Duodenal mucosa (tissue), 2 donors: Measurements from ENCODE around the gene CYP2C9.

Source experiments
- H3K27ac ChIP-seq: one replicate; pipeline ENCODE4 v1.7.0; 2013; ENCODE audit warnings: low read depth, low read length
- H3K27me3 ChIP-seq, 2 donors: one replicate each; pipeline ENCODE4 v1.7.0; 2013; ENCODE audit warnings: low read length in 2 of 2, control low read depth in 1 of 2; ENCODE audit not compliant: insufficient read depth in 2 of 2, control insufficient read depth in 1 of 2
- H3K36me3 ChIP-seq, 2 donors: one replicate each; pipeline ENCODE4 v1.7.0; 2013; ENCODE audit warnings: low read length in 2 of 2, control low read depth in 1 of 2; ENCODE audit not compliant: insufficient read depth in 2 of 2, control insufficient read depth in 1 of 2
- H3K4me1 ChIP-seq, 2 donors: one replicate each; pipeline ENCODE4 v1.7.0; 2013; ENCODE audit warnings: low read length in 2 of 2, control low read depth in 1 of 2; ENCODE audit not compliant: insufficient read depth in 2 of 2, control insufficient read depth in 1 of 2
- H3K4me3 ChIP-seq, 2 donors: one replicate each; pipeline ENCODE4 v1.7.0; 2013; ENCODE audit warnings: low read length in 2 of 2, low read depth in 1 of 2
- H3K9ac ChIP-seq, 2 donors: one replicate each; pipeline ENCODE4 v1.7.0; 2013; ENCODE audit warnings: low read length in 2 of 2, low read depth in 1 of 2
- H3K9me3 ChIP-seq, 2 donors: one replicate each; pipeline ENCODE4 v1.7.0; 2013; ENCODE audit warnings: low read length in 2 of 2, control low read depth in 1 of 2; ENCODE audit not compliant: control insufficient read depth in 1 of 2

CYP2C9 gene

DNA sequence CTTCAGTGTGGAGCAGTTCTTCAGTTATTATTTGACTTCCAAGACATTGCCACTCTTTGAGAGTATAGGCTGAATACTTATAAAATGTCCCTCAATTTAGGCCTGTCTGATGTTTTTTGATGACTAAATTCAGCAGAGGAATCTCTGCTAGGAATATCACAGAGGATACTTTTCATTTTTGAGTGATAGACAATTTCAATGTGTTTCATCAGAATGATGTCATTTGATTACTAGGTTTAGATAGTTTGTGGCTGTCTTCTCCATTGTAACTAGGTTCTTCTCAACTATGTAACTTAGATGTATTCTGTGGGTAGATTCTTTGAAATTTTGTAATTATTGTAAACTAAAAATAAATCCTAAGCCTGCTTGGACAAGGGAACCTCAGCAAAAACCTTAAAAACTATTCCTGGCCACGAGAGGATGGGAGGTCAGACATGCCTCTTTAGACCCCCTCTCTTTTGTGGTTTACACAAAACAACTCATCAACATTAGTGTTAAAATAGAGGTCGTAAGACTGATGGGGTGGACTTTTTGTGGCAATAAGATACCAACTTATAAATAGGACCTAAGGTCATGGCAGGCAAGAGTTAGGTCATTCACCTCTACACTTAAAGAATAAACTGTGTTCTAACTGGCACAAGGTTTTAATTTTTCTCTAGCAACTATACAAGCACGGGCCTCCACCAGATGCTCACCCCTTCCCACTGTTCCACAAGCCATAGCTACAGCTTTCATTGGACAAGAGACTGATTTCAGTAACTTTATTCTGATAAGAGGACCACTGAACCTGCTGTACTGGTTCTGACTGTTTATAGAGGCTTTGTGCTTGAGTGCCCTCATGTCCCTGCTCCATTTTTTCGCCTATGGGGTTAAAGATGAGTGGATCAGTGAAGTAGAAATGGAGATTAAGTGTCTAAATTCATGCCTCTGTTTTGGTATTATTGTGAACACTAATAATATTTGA, 97.2 kb downstream of the CYP2C9 start:
- Histone ChIP-seq H3K9ac (no peak overlapping the region), H3K27ac (no peak overlapping the region), H3K27me3 (no peaks in the 10 kb centered on the region), H3K36me3 (no peaks in the 10 kb centered on the region), H3K9me3 (no peaks in the 10 kb centered on the region), H3K4me1 (no peaks in the 10 kb centered on the region), H3K4me3 (no peak overlapping the region)

DNA sequence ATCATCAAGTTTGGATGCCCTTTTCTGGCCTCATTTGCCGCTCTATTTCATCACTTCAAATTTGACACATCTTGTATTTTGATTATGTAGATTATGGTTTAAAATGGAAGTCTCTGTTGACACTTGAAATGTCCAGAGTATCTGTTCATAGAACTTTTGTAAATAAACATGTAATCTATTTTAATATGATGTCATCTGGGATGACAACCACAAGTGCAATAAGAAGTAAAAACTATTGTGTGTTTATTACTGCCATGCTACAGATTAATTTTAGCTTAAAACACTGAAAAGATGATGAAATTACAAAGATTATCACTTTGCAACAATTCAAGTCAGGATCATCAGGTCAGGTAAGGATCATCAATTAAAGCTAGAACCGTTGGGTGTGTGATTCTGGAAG, 100.8 kb downstream of the CYP2C9 start:
- Histone ChIP-seq H3K4me3 (no peak overlapping the region), H3K36me3 (no peaks in the 10 kb centered on the region), H3K4me1 (no peaks in the 10 kb centered on the region), H3K27me3 (no peaks in the 10 kb centered on the region), H3K9me3 (no peaks in the 10 kb centered on the region), H3K27ac (no peak overlapping the region), H3K9ac (no peak overlapping the region)
